ENCODE measurements around the gene HTT-AS.

The HTT-AS gene

GRCh38 chr4:3029464-3029863 lies 44.9 kb downstream of the HTT-AS start:
- no peaks in the 10 kb centered on the region for H3K4me1 ChIP-seq (ENCODE audit: control insufficient read depth, insufficient read depth, low read length)
- no CpG with 5 or more reads among the region's 9 CpGs for WGBS (ENCODE audit: insufficient coverage, insufficient read length)
- H3K27ac ChIP-seq (ENCODE audit: low read length), result no peak overlapping the region
- no peaks in the 10 kb centered on the region for H3K9me3 ChIP-seq (ENCODE audit: control insufficient read depth, insufficient read depth, low read length)
- no peak for DNase-seq (ENCODE audit: low read depth, low spot score)
- H3K4me3 ChIP-seq (ENCODE audit: low read length), result no peak overlapping the region
- no peaks in the 10 kb centered on the region for H3K27me3 ChIP-seq (ENCODE audit: control insufficient read depth, insufficient read depth, low read length)
- H3K36me3 ChIP-seq (ENCODE audit: control insufficient read depth, insufficient read depth, low read length), result no peaks in the 10 kb centered on the region

GRCh38 chr4:3026540-3026939 lies 47.8 kb downstream of the HTT-AS start:
- no peaks in the 10 kb centered on the region for H3K36me3 ChIP-seq (ENCODE audit: control insufficient read depth, insufficient read depth, low read length)
- no peaks in the 10 kb centered on the region for H3K9me3 ChIP-seq (ENCODE audit: control insufficient read depth, insufficient read depth, low read length)
- no peak overlapping the region for H3K27ac ChIP-seq (ENCODE audit: low read length)
- H3K4me3 ChIP-seq (ENCODE audit: low read length), result no peak overlapping the region
- no peak for DNase-seq (ENCODE audit: low read depth, low spot score)
- no CpG with 5 or more reads among the region's 9 CpGs for WGBS (ENCODE audit: insufficient coverage, insufficient read length)
- H3K4me1 ChIP-seq (ENCODE audit: control insufficient read depth, insufficient read depth, low read length), result no peaks in the 10 kb centered on the region
- no peaks in the 10 kb centered on the region for H3K27me3 ChIP-seq (ENCODE audit: control insufficient read depth, insufficient read depth, low read length)

- Histone ChIP-seq H3K27me3 (ENCODE audit: control insufficient read depth, insufficient read depth, low read length) (no peaks in the 10 kb centered on the region), H3K9me3 (ENCODE audit: control insufficient read depth, insufficient read depth, low read length) (no peaks in the 10 kb centered on the region), H3K4me3 (ENCODE audit: low read length) (no peak overlapping the region), H3K36me3 (ENCODE audit: control insufficient read depth, insufficient read depth, low read length) (no peaks in the 10 kb centered on the region), H3K27ac (ENCODE audit: low read length) (no peak overlapping the region), H3K4me1 (ENCODE audit: control insufficient read depth, insufficient read depth, low read length) (0 out of 2 replicates have a peak, but pooled peaks cover 3% of the 10 kb centered on the region)
- whole genome bisulfite sequencing (ENCODE audit: insufficient coverage, insufficient read length), result no CpG with 5 or more reads among the region's 21 CpGs
- no peak for DNase-seq (ENCODE audit: low read depth, low spot score)
These were observed 48.5 kb downstream of the HTT-AS start for GRCh38 chr4:3025881-3026280.

GRCh38 chr4:3022651-3023050 lies 51.7 kb downstream of the HTT-AS start:
- DNase-seq (ENCODE audit: low read depth, low spot score), result no peak
- Histone ChIP-seq H3K4me3 (ENCODE audit: low read length) (no peak overlapping the region), H3K27ac (ENCODE audit: low read length) (no peak overlapping the region), H3K4me1 (ENCODE audit: control insufficient read depth, insufficient read depth, low read length) (0 out of 2 replicates have a peak, but pooled peaks cover 3% of the 10 kb centered on the region), H3K36me3 (ENCODE audit: control insufficient read depth, insufficient read depth, low read length) (no peaks in the 10 kb centered on the region), H3K27me3 (ENCODE audit: control insufficient read depth, insufficient read depth, low read length) (no peaks in the 10 kb centered on the region), H3K9me3 (ENCODE audit: control insufficient read depth, insufficient read depth, low read length) (no peaks in the 10 kb centered on the region)
- no CpG with 5 or more reads among the region's 3 CpGs for WGBS (ENCODE audit: insufficient coverage, insufficient read length)

- H3K27me3 ChIP-seq (ENCODE audit: control insufficient read depth, insufficient read depth, low read length), result no peaks in the 10 kb centered on the region
- DNase-seq (ENCODE audit: low read depth, low spot score), result no peak
- no peak overlapping the region for H3K4me3 ChIP-seq (ENCODE audit: low read length)
- H3K27ac ChIP-seq (ENCODE audit: low read length), result no peak overlapping the region
- H3K36me3 ChIP-seq (ENCODE audit: control insufficient read depth, insufficient read depth, low read length), result no peaks in the 10 kb centered on the region
- 0 out of 2 replicates have a peak, but pooled peaks cover 3% of the 10 kb centered on the region for H3K4me1 ChIP-seq (ENCODE audit: control insufficient read depth, insufficient read depth, low read length)
- no peaks in the 10 kb centered on the region for H3K9me3 ChIP-seq (ENCODE audit: control insufficient read depth, insufficient read depth, low read length)
- no CpG with 5 or more reads among the region's 8 CpGs for WGBS (ENCODE audit: insufficient coverage, insufficient read length)
These were observed 52.2 kb downstream of the HTT-AS start for GRCh38 chr4:3022112-3022511.

- H3K4me1 ChIP-seq (ENCODE audit: control insufficient read depth, insufficient read depth, low read length), result 0 out of 2 replicates have a peak, but pooled peaks cover 3% of the 10 kb centered on the region
- no peaks in the 10 kb centered on the region for H3K27me3 ChIP-seq (ENCODE audit: control insufficient read depth, insufficient read depth, low read length)
- H3K36me3 ChIP-seq (ENCODE audit: control insufficient read depth, insufficient read depth, low read length), result no peaks in the 10 kb centered on the region
- WGBS (ENCODE audit: insufficient coverage, insufficient read length), result no CpG with 5 or more reads among the region's 8 CpGs
- H3K4me3 ChIP-seq (ENCODE audit: low read length), result no peak overlapping the region
- no peaks in the 10 kb centered on the region for H3K9me3 ChIP-seq (ENCODE audit: control insufficient read depth, insufficient read depth, low read length)
- H3K27ac ChIP-seq (ENCODE audit: low read length), result no peak overlapping the region
- DNase-seq (ENCODE audit: low read depth, low spot score), result no peak
These were observed 52.7 kb downstream of the HTT-AS start for GRCh38 chr4:3021627-3022026.

- WGBS (ENCODE audit: insufficient coverage, insufficient read length), result no CpG with 5 or more reads among the region's 6 CpGs
- DNase-seq (ENCODE audit: low read depth, low spot score), result no peak
- no peaks in the 10 kb centered on the region for H3K9me3 ChIP-seq (ENCODE audit: control insufficient read depth, insufficient read depth, low read length)
- no peak overlapping the region for H3K4me3 ChIP-seq (ENCODE audit: low read length)
- H3K27me3 ChIP-seq (ENCODE audit: control insufficient read depth, insufficient read depth, low read length), result no peaks in the 10 kb centered on the region
- H3K36me3 ChIP-seq (ENCODE audit: control insufficient read depth, insufficient read depth, low read length), result no peaks in the 10 kb centered on the region
- 0 out of 2 replicates have a peak, but pooled peaks cover 3% of the 10 kb centered on the region for H3K4me1 ChIP-seq (ENCODE audit: control insufficient read depth, insufficient read depth, low read length)
- no peak overlapping the region for H3K27ac ChIP-seq (ENCODE audit: low read length)
These were observed 53.2 kb downstream of the HTT-AS start for GRCh38 chr4:3021127-3021526.

- H3K4me3 ChIP-seq (ENCODE audit: low read length), result no peak overlapping the region
- DNase-seq (ENCODE audit: low read depth, low spot score), result no peak
- H3K9me3 ChIP-seq (ENCODE audit: control insufficient read depth, insufficient read depth, low read length), result no peaks in the 10 kb centered on the region
- no peaks in the 10 kb centered on the region for H3K36me3 ChIP-seq (ENCODE audit: control insufficient read depth, insufficient read depth, low read length)
- H3K27me3 ChIP-seq (ENCODE audit: control insufficient read depth, insufficient read depth, low read length), result no peaks in the 10 kb centered on the region
- H3K27ac ChIP-seq (ENCODE audit: low read length), result no peak overlapping the region
- H3K4me1 ChIP-seq (ENCODE audit: control insufficient read depth, insufficient read depth, low read length), result 0 out of 2 replicates have a peak, but pooled peaks cover 3% of the 10 kb centered on the region
- WGBS (ENCODE audit: insufficient coverage, insufficient read length), result no CpG with 5 or more reads among the region's 13 CpGs
These were observed 55.0 kb downstream of the HTT-AS start for GRCh38 chr4:3019145-3019846.

GRCh38 chr4:3017504-3017903 lies 56.8 kb downstream of the HTT-AS start:
- no peak overlapping the region for H3K27ac ChIP-seq (ENCODE audit: low read length)
- H3K9me3 ChIP-seq (ENCODE audit: control insufficient read depth, insufficient read depth, low read length), result no peaks in the 10 kb centered on the region
- no peaks in the 10 kb centered on the region for H3K27me3 ChIP-seq (ENCODE audit: control insufficient read depth, insufficient read depth, low read length)
- no peak for DNase-seq (ENCODE audit: low read depth, low spot score)
- no CpG with 5 or more reads among the region's 4 CpGs for WGBS (ENCODE audit: insufficient coverage, insufficient read length)
- no peaks in the 10 kb centered on the region for H3K36me3 ChIP-seq (ENCODE audit: control insufficient read depth, insufficient read depth, low read length)
- H3K4me3 ChIP-seq (ENCODE audit: low read length), result no peak overlapping the region
- 0 out of 2 replicates have a peak, but pooled peaks cover 3% of the 10 kb centered on the region for H3K4me1 ChIP-seq (ENCODE audit: control insufficient read depth, insufficient read depth, low read length)

- DNase-seq (ENCODE audit: low read depth, low spot score), result no peak
- H3K27ac ChIP-seq (ENCODE audit: low read length), result no peak overlapping the region
These were observed 57.4 kb downstream of the HTT-AS start for GRCh38 chr4:3016961-3017360.

GRCh38 chr4:3013839-3014350 lies 60.4 kb downstream of the HTT-AS start:
- Histone ChIP-seq H3K36me3 (ENCODE audit: control insufficient read depth, insufficient read depth, low read length) (no peaks in the 10 kb centered on the region), H3K4me1 (ENCODE audit: control insufficient read depth, insufficient read depth, low read length) (no peaks in the 10 kb centered on the region), H3K27ac (ENCODE audit: low read length) (no peak overlapping the region), H3K9me3 (ENCODE audit: control insufficient read depth, insufficient read depth, low read length) (no peaks in the 10 kb centered on the region), H3K4me3 (ENCODE audit: low read length) (no peak overlapping the region), H3K27me3 (ENCODE audit: control insufficient read depth, insufficient read depth, low read length) (no peaks in the 10 kb centered on the region)
- no peak for DNase-seq (ENCODE audit: low read depth, low spot score)
- WGBS (ENCODE audit: insufficient coverage, insufficient read length), result no CpG with 5 or more reads among the region's 8 CpGs

More at GRCh38 chr4:3016961-3017360, 57.4 kb downstream of the HTT-AS start:
- no CpG with 5 or more reads among the region's 4 CpGs for WGBS (ENCODE audit: insufficient coverage, insufficient read length)
- Histone ChIP-seq H3K9me3 (ENCODE audit: control insufficient read depth, insufficient read depth, low read length) (no peaks in the 10 kb centered on the region), H3K4me3 (ENCODE audit: low read length) (no peak overlapping the region), H3K27me3 (ENCODE audit: control insufficient read depth, insufficient read depth, low read length) (no peaks in the 10 kb centered on the region), H3K36me3 (ENCODE audit: control insufficient read depth, insufficient read depth, low read length) (no peaks in the 10 kb centered on the region), H3K4me1 (ENCODE audit: control insufficient read depth, insufficient read depth, low read length) (0 out of 2 replicates have a peak, but pooled peaks cover 3% of the 10 kb centered on the region)

Measured in iPS DF 6.9 (cell line).